DMS114 treated with DMSO at 0.1 percent for 48 hours (cell line): ENCODE results near the gene BLID.

Source experiments
- DNase-seq: peaks from one replicate; lab custom pipeline; 2025; ENCODE audit not compliant: unreplicated experiment; lab: John Stamatoyannopoulos, UW

The BLID gene

GRCh38 chr11:122085264-122085663, 30.8 kb downstream of the BLID start:
- no peak for DNase-seq

- no peak for DNase-seq
These were observed 33.8 kb downstream of the BLID start for GRCh38 chr11:122082205-122082604.

- no peak for DNase-seq
These were observed 34.9 kb downstream of the BLID start for GRCh38 chr11:122081073-122081472.

GRCh38 chr11:122077459-122077858, 38.6 kb downstream of the BLID start:
- no peak for DNase-seq

GRCh38 chr11:122076512-122077120, 39.4 kb downstream of the BLID start:
- no peak for DNase-seq

GRCh38 chr11:122075016-122075415, 41.0 kb downstream of the BLID start:
- no peak for DNase-seq

- DNase-seq: no peak
These were observed 42.0 kb downstream of the BLID start for GRCh38 chr11:122074022-122074421.

GRCh38 chr11:122071709-122072202, 44.3 kb downstream of the BLID start:
- no peak for DNase-seq

GRCh38 chr11:122069707-122070360, 46.2 kb downstream of the BLID start:
- DNase-seq: no peak

GRCh38 chr11:122068837-122069236, 47.2 kb downstream of the BLID start:
- DNase-seq: no peak

- DNase-seq: no peak
These were observed 47.9 kb downstream of the BLID start for GRCh38 chr11:122068141-122068540.
